ENCODE results near the gene EPB41L4A.

The EPB41L4A gene

DNA sequence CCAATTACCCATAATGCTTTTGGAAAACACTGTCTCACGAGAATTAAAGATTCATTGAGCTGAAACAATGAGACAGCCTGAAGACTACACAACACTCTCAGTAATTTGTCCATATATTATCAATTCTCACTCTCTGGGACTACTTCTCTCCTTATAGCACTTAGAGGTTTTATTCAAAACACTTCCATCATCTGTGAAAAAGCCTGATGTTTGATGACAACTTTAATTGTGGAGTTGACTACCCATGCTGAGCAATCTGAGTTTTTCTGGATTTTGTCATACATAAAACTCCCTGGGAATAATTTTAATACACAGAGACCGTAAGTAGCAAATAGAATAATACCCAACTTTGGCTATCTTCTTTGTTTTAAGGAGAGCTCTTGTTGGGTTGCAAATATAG is 305.5 kb downstream of the EPB41L4A start:
- no peak for DNase-seq (ENCODE audit: low read depth in 2 of 2)
